NCI-H510A (cell line): ENCODE results near the gene PDE2A.

Experiments used
- DNase-seq: peaks from one replicate; lab custom pipeline; 2025; lab: John Stamatoyannopoulos, UW

PDE2A gene

GRCh38 chr11:72673943-72674828 lies at the start of gene PDE2A:
PDE2A (minus strand) TSS chr11:72674422; CDS start chr11:72674207, 215 bp downstream.
- DNase-seq: peak; percentile 53

- DNase-seq: no peak
Observed at GRCh38 chr11:72723508-72723907, 49.3 kb upstream of the PDE2A start.

DNA sequence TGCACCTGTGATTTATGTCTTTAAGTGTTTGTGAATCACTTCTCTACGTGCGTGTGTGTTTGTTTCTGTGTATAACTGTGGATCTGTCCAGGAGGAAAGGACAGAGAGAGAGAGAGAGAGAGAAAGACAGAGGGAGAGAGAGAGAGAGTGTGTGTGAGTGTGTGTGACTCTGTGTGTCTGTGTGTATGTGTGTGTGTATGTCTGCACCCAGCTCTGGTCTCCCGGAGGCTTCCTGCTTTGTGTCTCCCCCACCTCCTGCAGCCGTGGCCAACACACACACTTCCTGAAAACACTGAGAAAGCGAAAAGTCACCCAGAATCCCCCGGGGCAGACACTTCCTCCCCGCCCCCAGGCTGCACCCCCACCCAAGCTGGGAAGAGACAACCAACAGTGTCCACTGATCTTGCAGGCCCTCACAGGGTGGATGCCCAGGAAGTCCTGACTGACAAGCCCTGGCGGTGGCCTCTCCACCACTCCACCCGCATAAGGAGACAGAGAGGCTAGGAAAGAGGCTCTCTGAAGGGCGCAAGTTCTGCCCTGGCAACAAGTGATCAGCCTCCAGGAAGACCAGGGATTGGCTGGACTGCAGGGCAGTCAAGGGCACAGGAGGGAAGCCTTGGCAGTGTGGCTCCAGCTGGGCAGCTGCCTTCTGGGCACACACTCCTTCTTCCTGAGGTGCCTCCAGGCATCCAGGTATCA lies 48.0 kb upstream of the PDE2A start:
- peak; percentile 69 for DNase-seq

GRCh38 chr11:72721689-72722049 lies 47.4 kb upstream of the PDE2A start:
- no peak for DNase-seq

DNA sequence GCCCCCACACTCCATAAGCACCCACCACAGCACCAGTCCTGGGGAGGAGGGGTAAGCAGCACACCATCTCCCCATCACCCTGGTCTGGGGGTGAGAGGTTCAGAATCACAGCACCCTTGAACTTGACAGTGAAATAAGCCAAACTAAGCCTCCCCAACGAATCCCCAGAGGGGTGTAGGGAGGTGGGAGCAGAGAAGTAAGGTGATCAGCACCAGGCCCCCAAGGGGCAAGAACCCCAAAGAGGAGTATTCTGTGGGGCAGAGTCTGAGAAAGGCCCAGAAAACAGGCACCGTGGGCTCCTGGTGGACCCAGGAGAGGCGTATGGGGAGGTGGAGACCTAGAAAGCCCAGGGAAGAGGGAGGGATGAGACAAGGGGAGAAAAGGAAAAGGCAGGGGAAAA lies 47.1 kb upstream of the PDE2A start:
- no peak for DNase-seq

GRCh38 chr11:72720784-72721183 lies 46.6 kb upstream of the PDE2A start:
- no peak for DNase-seq

- DNase-seq: no peak
Observed at GRCh38 chr11:72720047-72720446, 45.8 kb upstream of the PDE2A start.

- DNase-seq: no peak
Observed at GRCh38 chr11:72719551-72719950, 45.3 kb upstream of the PDE2A start.

DNA sequence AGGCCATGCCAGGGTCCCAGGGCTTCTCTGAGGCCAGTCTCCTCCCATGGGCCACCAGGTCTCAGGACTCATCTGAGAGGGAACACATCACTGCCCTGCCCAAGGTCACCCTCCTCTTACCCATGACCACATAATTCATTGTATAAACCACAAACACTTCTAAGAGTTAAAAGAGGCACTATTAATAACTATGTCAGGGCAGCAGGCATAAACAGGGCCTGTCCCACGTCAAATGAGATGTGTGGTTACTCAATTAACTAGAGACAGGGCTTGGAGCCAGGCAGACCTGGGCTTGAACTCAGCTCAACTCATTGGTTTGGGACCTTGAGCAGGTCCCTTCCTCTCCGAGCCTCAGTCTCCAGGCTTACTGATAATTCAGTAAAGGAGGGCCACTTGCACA lies 44.9 kb upstream of the PDE2A start:
- DNase-seq: no peak

DNA sequence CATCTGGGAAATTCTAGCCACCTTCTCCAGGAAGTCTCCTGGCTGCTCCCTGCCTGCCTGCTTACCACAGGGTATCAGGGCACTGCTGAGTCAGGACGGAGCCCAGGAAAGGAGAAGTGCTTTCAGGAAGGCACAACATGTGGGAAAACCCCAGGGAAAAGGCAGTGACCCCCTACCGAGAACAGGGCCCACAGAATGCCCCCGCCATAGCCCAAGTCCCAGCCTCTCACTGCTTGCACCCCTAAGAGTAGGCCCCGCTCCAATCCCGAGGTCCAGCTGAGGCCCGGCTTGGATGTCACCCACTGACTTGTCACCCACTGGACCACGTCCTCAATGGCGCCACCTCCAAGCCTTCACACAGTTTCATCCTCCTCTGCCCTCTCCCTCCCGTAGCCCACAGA lies 43.9 kb upstream of the PDE2A start:
- no peak for DNase-seq

DNA sequence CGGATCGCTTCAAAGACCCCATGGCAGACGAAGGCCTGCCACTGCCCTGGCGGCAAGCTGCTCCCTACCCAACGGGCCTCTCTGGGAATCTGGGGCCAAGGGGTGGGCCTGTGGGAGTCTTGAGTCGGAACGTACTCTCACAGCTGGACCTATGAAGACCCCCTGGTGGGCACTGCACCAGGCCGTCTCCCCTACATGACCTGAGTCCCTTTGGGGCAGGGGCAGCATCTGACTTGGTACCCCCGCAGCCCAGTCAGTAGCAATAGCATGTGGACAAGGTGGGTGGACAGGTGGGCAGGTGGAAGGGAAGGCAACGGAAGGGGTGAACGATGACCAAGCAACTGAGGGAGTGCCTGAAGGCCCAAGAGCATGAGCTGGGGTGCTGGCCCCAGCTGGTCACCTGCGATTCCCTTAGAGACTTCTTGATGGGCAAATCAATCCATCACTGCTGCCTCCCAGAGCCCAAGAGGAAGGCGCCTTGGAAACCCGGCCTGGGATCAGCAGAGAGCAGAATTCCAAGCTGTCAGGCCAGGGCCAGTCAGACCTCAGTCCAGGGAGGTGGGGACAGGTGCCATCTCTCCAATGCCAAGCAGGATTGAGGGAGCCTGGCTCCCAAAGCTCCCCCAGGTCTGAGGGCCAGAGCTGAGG lies 42.7 kb upstream of the PDE2A start:
- no peak for DNase-seq

GRCh38 chr11:72716290-72716689 lies 42.1 kb upstream of the PDE2A start:
- DNase-seq: no peak

DNA sequence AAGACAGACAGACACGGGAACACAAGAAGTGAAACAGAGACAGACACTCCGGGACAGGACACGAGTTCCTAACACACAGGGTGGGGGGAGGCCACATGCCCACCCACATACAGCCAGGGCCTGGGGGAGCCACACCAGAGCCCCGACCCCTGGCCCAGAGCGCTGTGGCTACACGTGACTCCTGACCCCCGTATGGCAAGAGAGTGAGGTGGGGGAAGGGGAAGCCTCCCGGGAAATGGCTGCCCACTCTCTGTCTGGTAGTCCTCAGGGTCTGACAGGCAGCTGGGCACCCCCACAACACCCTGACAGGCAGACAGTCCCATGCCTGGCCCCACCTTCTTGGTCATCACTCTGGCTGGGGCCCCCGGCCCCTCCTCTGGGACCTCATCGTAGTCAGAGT lies 38.6 kb upstream of the PDE2A start:
- no peak for DNase-seq

DNA sequence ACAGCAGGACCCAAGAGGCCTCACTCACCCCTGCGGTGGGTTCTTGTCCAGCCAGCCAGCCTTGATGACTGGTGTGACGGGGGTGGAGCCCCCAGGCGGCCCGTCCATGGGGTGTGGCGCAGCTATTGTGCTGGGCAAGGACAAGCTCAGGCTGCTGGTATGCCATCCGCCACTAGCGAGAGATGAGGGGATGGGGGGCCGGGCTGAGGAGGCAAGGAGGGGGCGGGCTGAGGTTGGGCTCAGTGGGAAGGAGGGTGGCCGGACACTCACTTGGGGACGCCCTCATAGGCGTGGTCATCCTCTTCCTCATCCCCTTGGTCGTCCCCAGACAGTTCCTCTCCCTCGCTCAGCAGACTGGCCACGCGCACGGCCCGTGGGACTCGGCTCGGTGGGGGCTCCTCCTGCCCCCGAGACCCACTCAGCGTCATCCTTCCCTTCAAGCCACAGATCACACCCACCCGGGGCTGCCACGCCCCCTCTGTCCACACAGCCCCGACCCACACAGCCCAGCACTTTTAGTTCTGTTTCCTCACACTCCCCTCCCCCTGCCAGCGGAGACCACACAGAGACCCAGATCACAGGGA lies 38.0 kb upstream of the PDE2A start:
- no peak for DNase-seq

DNA sequence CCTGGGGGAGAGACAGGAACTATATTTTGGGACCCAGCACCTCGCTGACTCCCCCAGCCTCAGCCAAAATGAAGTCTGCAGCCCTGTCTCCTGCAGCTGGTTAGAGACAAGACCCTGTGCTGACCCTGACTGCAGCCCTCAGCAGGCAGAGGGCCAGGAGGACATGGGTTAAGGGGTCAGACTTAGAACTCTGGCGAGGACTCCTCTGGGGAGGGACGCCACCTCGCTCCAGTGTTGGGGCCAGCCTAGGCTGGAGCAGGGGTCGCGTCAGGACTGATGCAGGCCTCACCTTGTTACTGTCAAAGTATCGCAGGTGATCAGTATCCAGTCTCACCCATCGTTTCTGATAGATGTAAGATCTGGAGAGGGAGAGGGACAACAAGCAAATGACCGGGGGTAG lies 36.9 kb upstream of the PDE2A start:
- no peak for DNase-seq

GRCh38 chr11:72710278-72710677 lies 36.1 kb upstream of the PDE2A start:
- no peak for DNase-seq

DNA sequence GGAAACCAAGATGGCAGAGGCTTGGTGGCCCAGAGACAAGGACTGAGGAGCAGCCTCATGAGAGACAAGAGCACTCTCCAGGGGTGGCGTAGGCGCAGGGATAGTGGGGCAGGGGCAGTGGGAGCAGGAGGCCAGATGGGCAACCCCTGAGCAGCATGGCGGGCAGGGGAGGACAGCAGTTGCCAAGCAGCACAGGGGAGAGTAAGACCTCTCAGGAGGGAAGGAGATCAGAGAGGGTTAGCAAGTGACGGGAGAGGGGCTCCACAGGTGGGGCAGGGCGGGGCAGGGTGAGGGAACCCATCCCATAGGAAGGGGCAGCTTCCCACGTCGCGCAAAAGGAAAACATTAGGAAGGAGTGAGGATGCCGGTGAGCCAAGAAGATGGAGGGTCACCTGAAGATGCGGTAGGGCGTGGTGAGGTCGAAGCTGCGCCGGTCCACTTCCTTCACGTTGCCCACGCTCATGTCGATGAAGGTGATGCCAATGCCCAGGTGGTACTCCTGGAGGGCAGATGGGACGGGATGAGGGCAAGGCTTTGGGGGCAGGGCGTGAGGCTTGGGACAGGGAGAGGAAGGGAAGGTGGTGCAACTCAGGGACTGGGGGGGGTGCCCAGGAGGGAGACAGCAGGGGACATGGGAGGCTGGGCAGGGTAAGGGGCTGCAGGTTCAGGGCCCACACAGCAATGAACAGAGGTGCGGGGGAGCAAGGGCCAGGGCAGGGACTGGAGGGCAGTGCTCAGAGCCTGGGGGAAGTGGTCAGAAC lies 35.4 kb upstream of the PDE2A start:
- DNase-seq: no peak

DNA sequence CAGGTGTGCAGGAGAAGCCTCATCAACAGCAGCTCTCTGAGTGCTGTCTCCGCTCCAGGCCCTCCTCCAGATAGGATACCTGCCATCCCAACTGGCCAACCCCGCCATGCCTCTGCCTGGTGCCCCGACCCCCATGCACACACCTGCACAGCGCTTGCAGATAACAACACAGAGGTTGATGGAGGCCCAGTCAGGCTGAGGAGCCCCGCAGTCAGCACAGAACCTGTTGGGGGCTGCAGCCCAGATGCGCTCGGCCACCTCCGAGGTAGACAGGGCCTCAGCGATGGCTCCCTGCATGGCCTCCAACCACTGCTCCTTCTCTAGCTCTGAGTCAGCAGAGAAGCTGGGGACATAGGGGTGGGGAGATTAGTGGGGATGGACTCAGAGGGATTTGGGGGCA lies 32.8 kb upstream of the PDE2A start:
- DNase-seq: no peak

DNA sequence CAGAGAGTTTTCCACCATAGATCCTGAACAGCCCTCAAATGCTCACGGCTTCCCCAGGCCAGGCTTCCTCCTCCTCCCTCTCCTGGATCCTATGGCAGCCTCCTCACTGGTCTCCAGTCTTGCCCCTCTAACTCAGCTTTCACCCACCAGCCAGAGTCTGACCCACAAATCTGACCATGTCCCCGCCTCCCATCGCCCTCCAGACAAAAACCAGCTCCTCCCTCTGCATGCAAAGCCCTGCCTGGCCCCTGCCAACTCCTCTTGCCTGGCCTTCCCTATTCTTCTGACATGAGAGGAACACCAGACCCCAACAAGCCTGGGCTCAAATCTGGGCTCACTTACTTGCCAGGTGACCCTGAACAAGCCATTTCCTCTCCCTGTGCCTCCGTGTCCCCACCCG lies 32.4 kb upstream of the PDE2A start:
- DNase-seq: no peak

GRCh38 chr11:72705442-72706365 lies 31.5 kb upstream of the PDE2A start:
- DNase-seq: no peak

DNA sequence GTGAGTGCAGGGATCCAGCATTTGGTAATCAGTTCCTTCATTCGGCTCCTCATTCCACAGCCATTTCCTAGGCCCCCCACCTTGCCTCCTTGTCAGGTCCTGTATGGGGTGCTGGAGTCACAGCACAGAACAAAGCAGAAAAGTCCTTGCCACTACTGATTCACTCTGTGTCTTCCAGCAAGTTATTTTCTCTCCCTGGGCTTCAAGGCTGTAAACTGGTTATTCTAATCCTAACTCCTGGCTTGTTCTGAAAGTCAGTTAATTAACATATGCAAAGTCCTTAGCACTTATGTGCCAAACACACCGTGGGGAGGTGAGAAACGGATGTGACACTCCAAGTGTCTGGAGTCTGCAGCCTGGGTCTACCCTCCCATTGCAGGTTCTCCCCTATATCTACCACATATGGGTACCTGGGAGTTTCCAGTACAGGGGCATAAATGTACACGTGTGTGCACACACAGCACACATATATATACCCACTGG lies 30.6 kb upstream of the PDE2A start:
- no peak for DNase-seq
